K562 (cell line): Measurements from ENCODE around the gene DNASE2B. TPM values are rescaled to one million over a fixed set of nuclear protein-coding genes. Genes with fewer than 3 reads are reported as not detected.

Source experiments
- ATAC-seq: fragments of 200-7000 bp; cut with Tn5 transposase; 3 replicates; pipeline ENCODE4 v1.9.1; 2020; ENCODE audit warnings: moderate library complexity
- BruUV-seq: library from RNA; stranded (reverse); fragments of 400-500 nt; replicated peaks from 2 replicates; lab custom pipeline; 2021; lab: Mats Ljungman, UMichigan
- CTCF ChIA-PET: fragments of 300-600 bp; formaldehyde crosslinking; extraction: SDS; loops from one replicate; lab custom pipeline; 2021; ENCODE audit warnings: low intra/inter-chr PET ratio; lab: Yijun Ruan, JAX
- POLR2A ChIA-PET: fragments of 300-600, 350-650 bp; sonication (Branson Sonifier 250); formaldehyde crosslinking; extraction: SDS; loops from one replicate; lab custom pipeline; 2021; ENCODE audit warnings: antibody characterized with exemption, inconsistent platforms; lab: Yijun Ruan, JAX
- DNase-seq, 4 experiments: peaks; one replicate each; pipeline versions ENCODE4 v3.0.0 to v3.0.0-alpha.2; 2011 to 2018; ENCODE audit warnings: low spot score in 3 of 4, mixed read lengths in 3 of 4; ENCODE audit errors: extremely low read depth in 1 of 4
- FAIRE-seq: peaks from 2 replicates; lab custom pipeline; 2011; peaks lifted over from hg19 to GRCh38; lab: Jason Lieb, UNC
- H2AFZ ChIP-seq: 2 replicates; pipeline ENCODE4 v1.6.0; 2011; ENCODE audit warnings: low read depth, low read length, control low read depth, inconsistent platforms
- H3K27ac ChIP-seq: fragments of 200-600 bp; 3 replicates; pipeline ENCODE4 v1.8.0; 2011; ENCODE audit warnings: low read depth, mild to moderate bottlenecking, control low read depth, inconsistent platforms, low read length, moderate library complexity, mixed read lengths; ENCODE audit errors: extremely low read depth
- H3K27me3 ChIP-seq, 2 experiments: fragments of 300-600 bp in 1 of 2; 2 replicates in 1 of 2; 3 replicates in 1 of 2; pipeline versions ENCODE4 v1.6.0 to v1.8.0; 2011; ENCODE audit warnings: inconsistent platforms in 2 of 2, low read length in 2 of 2, mild to moderate bottlenecking in 1 of 2, mixed read lengths in 1 of 2, moderate library complexity in 1 of 2; ENCODE audit not compliant: control insufficient read depth in 2 of 2, insufficient read depth in 2 of 2
- H3K36me3 ChIP-seq: fragments of 300-600 bp; 3 replicates; pipeline ENCODE4 v1.8.0; 2011; ENCODE audit warnings: mild to moderate bottlenecking, low read length, inconsistent platforms; ENCODE audit not compliant: control insufficient read depth, insufficient read depth
- H3K4me1 ChIP-seq, 2 experiments: fragments of 200-600 bp in 1 of 2; replicated peaks in 1 of 2; 2 replicates in 1 of 2; 3 replicates in 1 of 2; pipeline versions ENCODE4 v1.5.1 to v1.8.0; 2011; ENCODE audit warnings: inconsistent platforms in 2 of 2, low read length in 2 of 2, mild to moderate bottlenecking in 1 of 2, mixed read lengths in 1 of 2, moderate library complexity in 1 of 2; ENCODE audit not compliant: control insufficient read depth in 2 of 2, insufficient read depth in 2 of 2
- H3K4me2 ChIP-seq: 2 replicates; pipeline ENCODE4 v1.6.1; 2011; ENCODE audit warnings: low read length, control low read depth, inconsistent platforms, mixed read lengths; ENCODE audit not compliant: insufficient read depth
- H3K4me3 ChIP-seq: fragments of 200-600 bp; sonication (generic), shearing (Covaris generic); 2 replicates; pipeline ENCODE4 v1.5.1; 2016; ENCODE audit warnings: control low read depth, inconsistent platforms
- H3K79me2 ChIP-seq: fragments of 200-600 bp; 3 replicates; pipeline ENCODE4 v1.8.0; 2011; ENCODE audit warnings: low read length, inconsistent platforms; ENCODE audit not compliant: control insufficient read depth, insufficient read depth
- H3K9ac ChIP-seq, 2 experiments: 2 replicates each; pipeline versions ENCODE4 v1.6.0 to v1.6.1; 2011; ENCODE audit warnings: low read depth in 2 of 2, low read length in 2 of 2, control low read depth in 1 of 2, inconsistent platforms in 1 of 2, mild to moderate bottlenecking in 1 of 2, mixed read lengths in 1 of 2; ENCODE audit not compliant: insufficient read depth in 1 of 2
- H3K9me1 ChIP-seq: one replicate; pipeline ENCODE4 v1.6.0; 2011; ENCODE audit warnings: inconsistent platforms, mild to moderate bottlenecking, low read length, moderate library complexity; ENCODE audit not compliant: control insufficient read depth, insufficient read depth
- H3K9me3 ChIP-seq: replicated peaks from 2 replicates; pipeline ENCODE4 v1.5.1; 2011; ENCODE audit warnings: low read depth, low read length, inconsistent platforms; ENCODE audit not compliant: control insufficient read depth, insufficient read depth
- H4K20me1 ChIP-seq: replicated peaks from 2 replicates; pipeline ENCODE4 v1.6.1; 2011; ENCODE audit warnings: low read length, inconsistent platforms, mixed read lengths; ENCODE audit not compliant: control insufficient read depth, insufficient read depth
- RBM25 ChIP-seq: fragments of 200-400 bp; formaldehyde crosslinking; IDR thresholded peaks from 2 replicates; pipeline ENCODE4 v1.6.1; 2018; ENCODE audit warnings: low read length, low read depth, moderate library complexity; ENCODE audit not compliant: severe bottlenecking
- SP2 ChIP-seq: IDR thresholded peaks from 2 replicates; pipeline ENCODE4 v1.6.1; 2011; ENCODE audit warnings: mild to moderate bottlenecking, low read depth, low read length, moderate library complexity; ENCODE audit not compliant: poor library complexity, severe bottlenecking; ENCODE audit errors: extremely low read depth
- ZMIZ1 ChIP-seq, 2 experiments: fragments of 150-350 bp in 1 of 2; IDR thresholded peaks; 2 replicates each; pipeline ENCODE4 v1.6.1; 2012 to 2016; ENCODE audit warnings: low read depth in 2 of 2, low read length in 2 of 2, mild to moderate bottlenecking in 1 of 2, moderate library complexity in 1 of 2
- ZNF217 ChIP-seq: sonication (generic); formaldehyde crosslinking; IDR thresholded peaks from 2 replicates; pipeline ENCODE4 v1.8.0; 2022; ENCODE audit warnings: mild to moderate bottlenecking, missing genetic modification reagents
- WGBS: fragments of 100-300 bp; shearing (Covaris generic); methylation state at CpG from one replicate; pipeline ENCODE4 v1.1.6; 2016; ENCODE audit warnings: low coverage, mixed read lengths; ENCODE audit not compliant: insufficient coverage; ENCODE audit errors: missing lambda C conversion rate; 5-methylcytosine and 5-hydroxymethylcytosine counted together
- in situ Hi-C: fragments of 300-500 bp; cut with MboI; formaldehyde crosslinking; loops from 4 replicates; pipeline ENCODE4 v1.15.0; 2018; ENCODE audit warnings: inconsistent platforms, mixed read lengths
- intact Hi-C: fragments of 100-400 bp; cut with micrococcal nuclease; formaldehyde crosslinking; loops from 2 replicates; pipeline ENCODE4 v1.14.2; 2022
- polyA plus RNA-seq, 8 experiments: library from polyadenylated mRNA; depleted of rRNA in 4 of 8; stranded (reverse) in 5 of 8; unstranded in 3 of 8; fragments of >200 nt; fragmentation: Nextera tagmentation in 2 of 8; fragmentation: Illumina TruSeq in 1 of 8; extraction: Ambion mirVana in 2 of 8; extraction: Trizol in 1 of 8; gene quantifications; 2 replicates each; pipeline versions ENCODE4 v1.2.1 to v1.2.3, GENCODE V29; 2011 to 2014; ENCODE audit warnings: inconsistent platforms in 1 of 8, missing spikeins in 1 of 8
- total RNA-seq, 7 experiments: library from RNA; depleted of rRNA in 6 of 7; stranded (reverse); fragments of >200 nt in 6 of 7; fragmentation: Illumina TruSeq in 2 of 7; extraction: Trizol in 2 of 7; gene quantifications; 2 replicates each; pipeline versions ENCODE4 v1.2.1 to v1.2.3, GENCODE V29; 2011 to 2021; ENCODE audit warnings: low replicate concordance in 1 of 7

The DNASE2B gene
- total and polyA plus RNA-seq, 9 of the 15 experiments (the other 6 are each of a cell fraction or from before 2014, with no cell fraction given), result not detected

- in situ Hi-C loops, result no loop called here
- no peak overlapping the region for H2AFZ ChIP-seq
- FAIRE-seq (no peak), ATAC-seq (no peak), DNase-seq (no peak)
- no peaks in the 10 kb centered on the region for H3K9me1 ChIP-seq
- H4K20me1 ChIP-seq, result no peaks in the 10 kb centered on the region
- 0 out of 2 replicates have a peak, but pooled peaks cover 2% of the 10 kb centered on the region for H3K9me3 ChIP-seq
- peaks cover 0 to 11% of the 10 kb centered on the region in 2 experiments; a peak in 3 of 5 replicates for H3K4me1 ChIP-seq
- WGBS, result 17% methylated on average over 5 of the region's 5 CpGs
- no peak overlapping the region for H3K4me2 ChIP-seq
- H3K4me3 ChIP-seq, result no peak overlapping the region
- CTCF ChIA-PET, result no interaction called here
- no peak overlapping the region for H3K27ac ChIP-seq
- no peaks in the 10 kb centered on the region for H3K27me3 ChIP-seq
- H3K79me2 ChIP-seq, result no peaks in the 10 kb centered on the region
- TF ChIP-seq ZNF217 (CRISPR knock-in tag), result no peak
- peak; percentile 3 for TF ChIP-seq RBM25
- intact Hi-C loops, result no loop called here
- no peaks in the 10 kb centered on the region for H3K36me3 ChIP-seq
- BruUV-seq, result no TSS peak
- POLR2A ChIA-PET, result no interaction called here
- H3K9ac ChIP-seq, result no peak overlapping the region
Measured at GRCh38 chr1:84425150-84425896, 27.0 kb downstream of the DNASE2B start.

GRCh38 chr1:84426376-84426775, 28.1 kb downstream of the DNASE2B start:
- ATAC-seq (no peak), DNase-seq (no peak), FAIRE-seq (no peak)
- H3K4me3 ChIP-seq, result no peak overlapping the region
- H3K9me1 ChIP-seq, result no peaks in the 10 kb centered on the region
- H3K4me1 ChIP-seq, result peaks cover 0 to 11% of the 10 kb centered on the region in 2 experiments; a peak in 3 of 5 replicates
- CTCF ChIA-PET, result no interaction called here
- H2AFZ ChIP-seq, result no peak overlapping the region
- WGBS, result 24% methylated on average over 2 of the region's 2 CpGs
- no peak overlapping the region for H3K4me2 ChIP-seq
- POLR2A ChIA-PET, result no interaction called here
- H3K27me3 ChIP-seq, result no peaks in the 10 kb centered on the region
- no peaks in the 10 kb centered on the region for H4K20me1 ChIP-seq
- H3K79me2 ChIP-seq, result no peaks in the 10 kb centered on the region
- intact Hi-C loops (no loop called here), in situ Hi-C loops (no loop called here)
- no peaks in the 10 kb centered on the region for H3K36me3 ChIP-seq
- no peak overlapping the region for H3K9ac ChIP-seq
- BruUV-seq, result no TSS peak
- no peak overlapping the region for H3K27ac ChIP-seq
- TF ChIP-seq SP2, result no peak
- no peak for TF ChIP-seq ZMIZ1 (IDR thresholded peaks at IDR 0.05; ENCODE audit: low read depth in 2 of 2, low read length in 2 of 2)
- 0 out of 2 replicates have a peak, but pooled peaks cover 2% of the 10 kb centered on the region for H3K9me3 ChIP-seq
